G401.6 (cell line): ENCODE results near the gene METTL1.
A peak's percentile ranks its signal among the peaks of the same experiment; 100 is the strongest.
"Not testable (repeated sequence)": the region's sequence is repeated elsewhere in the genome, so short reads cannot be mapped to it uniquely, and the experiment has no call there.

Experiments used
- FAIRE-seq: peaks from 2 replicates; lab custom pipeline; 2012; peaks lifted over from hg19 to GRCh38; lab: Jason Lieb, UNC

METTL1 gene

DNA sequence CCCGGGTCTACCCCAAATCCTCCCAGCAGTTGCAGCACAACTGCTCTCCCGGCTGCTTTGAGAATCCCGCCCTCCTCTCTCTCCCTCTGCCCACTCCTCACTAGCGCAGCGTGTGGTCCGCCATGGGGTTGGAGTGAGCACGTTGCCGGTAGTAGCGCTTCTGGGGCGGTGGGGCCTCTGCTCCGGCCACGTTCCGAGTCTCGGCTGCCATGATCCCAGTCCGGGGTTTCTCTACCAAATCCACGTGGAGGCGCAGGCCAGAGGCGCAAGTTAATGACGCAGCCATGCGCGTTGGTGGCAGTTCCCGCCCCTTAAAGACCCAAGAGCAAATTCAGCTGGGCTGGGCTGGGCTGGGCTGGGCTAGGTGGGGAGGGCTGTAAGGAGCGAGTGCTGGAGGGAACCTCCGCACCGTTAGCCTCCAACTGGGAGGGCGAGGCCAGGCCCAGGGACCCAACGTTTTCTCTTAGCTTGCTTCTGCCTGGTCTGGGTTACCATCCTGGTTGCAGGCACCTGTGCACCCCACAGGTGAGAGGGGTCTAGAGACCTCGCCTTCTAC is at the start of gene METTL1:
TSS of gene METTL1 (minus strand) at position 233 of the 556 bp plus-strand sequence. CDS start at position 211, 22 bp downstream.
- FAIRE-seq, result peak; percentile 91

DNA sequence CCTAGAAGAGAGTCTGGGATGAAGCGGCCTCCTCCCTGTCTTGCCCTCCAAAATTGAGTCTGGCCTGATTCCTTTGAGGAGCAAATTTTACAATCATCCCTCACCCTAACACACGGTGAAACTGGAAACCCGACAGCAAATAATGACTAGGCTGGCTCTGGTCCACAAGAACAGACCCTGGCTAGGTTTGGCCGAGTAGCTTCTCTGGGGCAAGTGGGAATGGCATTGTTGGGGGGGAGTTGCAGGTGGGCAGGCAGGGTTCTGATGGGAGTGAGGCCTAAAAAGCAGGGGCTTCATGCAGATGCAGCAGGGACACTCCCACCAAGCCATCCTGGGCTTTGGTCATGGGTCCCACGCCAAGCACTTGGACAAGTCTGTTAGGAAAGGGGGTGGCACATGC is 49.1 kb upstream of the METTL1 start:
- not testable (repeated sequence) for FAIRE-seq

DNA sequence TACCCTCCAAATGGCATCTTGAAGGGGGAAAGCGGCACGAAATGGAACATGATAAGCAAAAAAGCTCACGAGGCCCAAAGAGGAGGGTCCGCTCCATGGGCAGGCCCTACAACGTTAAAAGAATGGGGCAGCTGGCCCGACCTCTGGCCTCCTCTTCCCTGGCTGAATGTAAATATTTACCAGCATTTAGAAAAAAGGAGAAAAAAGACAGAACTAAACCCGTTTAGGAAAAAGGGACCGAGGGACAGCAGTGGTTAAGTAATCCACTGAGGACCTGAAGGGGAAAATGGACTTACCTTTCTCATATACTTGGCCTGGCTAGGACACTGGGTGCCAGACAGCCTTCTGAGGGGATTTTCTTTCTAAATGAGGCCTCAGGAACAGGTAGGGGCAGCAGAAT is 48.2 kb upstream of the METTL1 start:
- FAIRE-seq, result not testable (repeated sequence)

DNA sequence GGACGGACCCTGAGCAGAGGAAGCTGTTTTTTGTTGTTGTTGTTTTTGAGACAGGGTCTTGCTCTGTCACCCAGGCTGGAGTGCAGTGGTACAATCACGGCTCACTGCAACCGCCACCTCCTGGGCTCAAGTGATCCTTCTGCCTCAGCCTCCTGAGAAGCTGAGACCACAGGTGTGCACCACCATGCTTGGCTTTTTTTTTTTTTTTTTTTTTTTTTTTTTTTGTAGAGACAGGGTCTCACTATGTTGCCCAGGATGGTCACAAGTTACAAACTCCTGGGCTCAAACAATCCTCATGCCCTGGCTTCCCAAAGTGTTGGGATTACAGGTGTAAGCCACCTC is 46.1 kb upstream of the METTL1 start:
- not testable (repeated sequence) for FAIRE-seq

DNA sequence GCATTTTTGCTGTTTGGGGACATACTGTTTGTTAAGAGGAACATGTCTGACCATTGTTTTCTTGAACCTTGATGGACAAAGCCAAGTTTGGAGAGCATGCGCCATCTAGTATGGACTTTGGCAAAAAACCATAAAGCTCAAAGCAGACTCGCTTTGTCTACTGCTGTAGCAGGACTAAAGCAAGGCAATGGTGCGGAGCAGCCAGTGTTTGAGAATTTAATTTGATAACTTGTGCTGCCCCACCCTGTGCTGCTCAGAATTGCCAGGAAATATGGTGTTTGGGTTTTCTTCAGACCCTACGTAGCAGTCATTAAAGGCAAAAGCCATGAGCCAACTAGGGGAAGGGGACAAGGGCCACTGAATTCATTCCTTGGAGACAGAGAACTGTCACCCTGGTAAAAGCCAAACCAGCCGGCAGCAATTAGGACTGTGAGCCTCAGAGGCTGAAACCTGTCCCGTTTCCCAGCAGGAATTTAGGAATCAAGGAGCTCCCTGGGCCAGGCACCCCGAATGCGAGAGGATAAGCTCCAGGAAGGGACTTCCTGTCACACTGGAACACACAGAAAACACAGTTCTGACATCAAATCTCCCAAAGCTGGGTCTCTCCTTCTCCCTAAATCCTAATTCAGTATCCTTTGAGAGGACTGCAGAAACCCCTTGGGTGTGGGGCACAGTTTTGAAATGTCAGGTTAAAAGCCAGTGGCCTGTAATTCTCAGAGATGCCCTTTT is 45.5 kb upstream of the METTL1 start:
- no peak for FAIRE-seq

DNA sequence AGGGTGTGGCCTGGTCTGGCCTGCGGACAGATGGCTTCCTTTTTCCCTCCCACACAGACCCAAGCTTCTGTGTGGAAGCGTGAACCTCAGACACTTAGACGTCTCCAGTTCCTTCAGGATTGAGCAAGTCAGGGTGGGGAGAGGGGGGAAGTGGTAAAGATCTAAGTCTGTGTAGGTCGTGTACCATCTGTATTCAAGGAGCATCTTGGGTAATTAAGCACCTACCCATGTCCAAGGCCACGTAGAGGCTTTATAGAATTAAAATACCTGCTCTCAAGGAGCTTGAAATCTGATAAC is 44.9 kb upstream of the METTL1 start:
- no peak for FAIRE-seq

DNA sequence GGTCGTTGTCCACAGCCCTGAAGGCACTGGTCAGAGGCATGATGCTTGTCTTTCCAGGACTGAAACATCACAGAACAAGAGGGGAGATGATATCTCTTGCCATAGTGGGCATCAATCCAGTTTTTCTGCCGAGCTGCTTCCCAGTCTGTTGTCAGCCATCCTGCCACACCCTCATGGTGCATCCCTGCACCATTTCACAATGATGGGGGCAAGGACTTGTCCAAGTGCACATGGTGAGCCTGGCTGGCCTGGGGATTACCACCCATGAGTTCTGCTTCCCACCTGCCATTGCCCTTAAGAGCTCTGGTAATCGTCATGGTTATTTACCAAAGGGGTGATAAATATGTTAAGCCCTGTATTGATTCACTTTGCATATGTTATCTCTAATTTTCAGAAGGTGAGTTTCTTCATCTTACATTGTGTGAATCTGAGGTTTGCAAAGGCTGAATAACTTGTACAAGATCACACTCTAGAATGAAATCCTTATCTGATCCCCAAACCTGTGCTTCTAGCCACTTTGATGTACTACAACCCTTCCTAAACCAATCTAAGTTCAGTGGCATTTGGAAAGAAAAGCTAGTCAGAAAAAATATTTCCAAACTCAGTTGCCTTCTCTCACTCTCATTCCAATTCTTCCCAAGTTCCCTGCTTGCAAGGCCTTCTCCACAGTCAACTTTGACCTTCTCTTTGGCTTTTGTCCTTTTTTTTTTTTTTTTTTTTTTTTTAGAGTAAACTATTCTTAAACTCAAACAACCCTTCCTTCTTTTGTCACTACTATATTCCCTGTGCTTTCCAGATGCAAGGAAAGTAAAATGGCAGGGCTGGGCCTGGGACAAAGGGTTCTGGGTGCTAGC is 44.3 kb upstream of the METTL1 start:
- FAIRE-seq, result no peak

DNA sequence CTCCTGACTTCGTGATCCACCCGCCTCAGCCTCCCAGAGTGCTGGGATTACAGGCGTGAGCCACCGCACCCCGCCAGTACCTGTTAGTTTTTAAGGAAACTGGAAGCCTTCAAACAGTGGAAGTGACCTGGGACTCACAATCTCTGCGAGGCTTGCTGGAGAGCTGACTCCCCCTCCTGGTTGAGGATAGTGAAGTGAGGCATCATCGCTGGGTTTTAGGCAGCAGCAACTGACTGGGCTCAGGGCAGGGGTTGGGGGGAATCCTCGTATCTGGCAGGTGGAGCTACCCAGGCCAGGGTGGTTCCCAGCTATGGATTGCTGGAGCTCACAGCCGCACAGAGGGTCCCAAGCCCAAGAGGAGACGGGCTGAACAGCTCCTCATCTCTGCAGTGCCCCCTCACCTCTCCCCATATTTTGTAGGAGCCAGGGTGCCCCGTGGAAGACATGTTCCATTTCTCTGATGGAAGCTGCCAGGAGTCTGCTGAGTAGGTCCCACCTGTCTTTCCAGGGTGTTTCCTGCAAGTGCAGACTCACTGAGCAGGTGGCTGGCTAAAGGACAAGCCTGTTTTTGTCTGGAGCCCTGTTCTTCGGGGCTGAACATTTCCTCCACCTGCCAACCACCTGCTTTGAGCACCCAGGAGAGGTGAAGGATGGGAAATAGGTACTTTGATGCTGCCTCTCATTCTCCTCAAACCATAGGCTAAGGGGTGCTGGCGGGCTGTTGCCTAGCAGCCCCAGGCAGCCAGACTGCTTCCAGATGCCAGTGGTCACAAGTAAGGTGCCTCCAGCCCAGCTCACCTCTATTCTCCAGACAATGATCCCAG is 43.5 kb upstream of the METTL1 start:
- FAIRE-seq, result no peak

DNA sequence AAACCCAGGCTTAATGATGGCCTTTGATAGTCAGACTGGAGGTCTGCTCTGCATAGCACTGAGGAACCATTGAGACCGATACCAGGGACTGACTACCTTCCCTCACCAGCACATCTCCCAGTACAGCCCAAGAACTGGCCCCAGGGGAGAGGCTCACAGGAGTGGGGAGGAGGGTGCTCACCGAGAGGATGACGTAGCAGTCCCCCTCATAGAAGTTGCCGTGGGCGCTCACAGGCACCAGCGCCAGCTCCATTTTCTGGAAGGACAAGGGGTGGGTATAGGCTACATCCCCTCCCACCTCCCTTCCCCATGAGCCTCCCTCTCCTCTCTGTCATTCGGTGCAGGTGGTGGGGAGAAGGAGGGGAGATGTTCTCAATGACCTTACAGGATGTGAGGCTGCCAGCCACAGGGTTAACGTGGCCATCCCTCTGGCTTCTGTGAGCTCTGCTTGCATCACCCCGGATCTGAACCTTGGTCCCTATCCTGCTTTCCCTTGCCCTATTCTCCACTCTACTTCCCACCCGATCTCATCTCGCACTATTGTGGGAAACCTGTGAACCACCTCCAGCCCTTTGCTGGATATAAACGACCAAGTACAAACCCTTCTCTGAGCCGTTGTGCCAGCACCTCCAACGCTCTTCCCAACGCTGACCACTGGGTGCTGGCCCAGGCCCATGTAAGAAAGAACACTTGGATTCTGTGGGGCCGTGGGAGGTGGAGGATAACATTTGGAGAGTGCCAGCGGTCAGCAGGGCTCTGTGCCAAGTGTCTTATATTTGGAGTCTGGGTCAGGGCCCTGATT is 42.3 kb upstream of the METTL1 start:
- FAIRE-seq, result no peak

DNA sequence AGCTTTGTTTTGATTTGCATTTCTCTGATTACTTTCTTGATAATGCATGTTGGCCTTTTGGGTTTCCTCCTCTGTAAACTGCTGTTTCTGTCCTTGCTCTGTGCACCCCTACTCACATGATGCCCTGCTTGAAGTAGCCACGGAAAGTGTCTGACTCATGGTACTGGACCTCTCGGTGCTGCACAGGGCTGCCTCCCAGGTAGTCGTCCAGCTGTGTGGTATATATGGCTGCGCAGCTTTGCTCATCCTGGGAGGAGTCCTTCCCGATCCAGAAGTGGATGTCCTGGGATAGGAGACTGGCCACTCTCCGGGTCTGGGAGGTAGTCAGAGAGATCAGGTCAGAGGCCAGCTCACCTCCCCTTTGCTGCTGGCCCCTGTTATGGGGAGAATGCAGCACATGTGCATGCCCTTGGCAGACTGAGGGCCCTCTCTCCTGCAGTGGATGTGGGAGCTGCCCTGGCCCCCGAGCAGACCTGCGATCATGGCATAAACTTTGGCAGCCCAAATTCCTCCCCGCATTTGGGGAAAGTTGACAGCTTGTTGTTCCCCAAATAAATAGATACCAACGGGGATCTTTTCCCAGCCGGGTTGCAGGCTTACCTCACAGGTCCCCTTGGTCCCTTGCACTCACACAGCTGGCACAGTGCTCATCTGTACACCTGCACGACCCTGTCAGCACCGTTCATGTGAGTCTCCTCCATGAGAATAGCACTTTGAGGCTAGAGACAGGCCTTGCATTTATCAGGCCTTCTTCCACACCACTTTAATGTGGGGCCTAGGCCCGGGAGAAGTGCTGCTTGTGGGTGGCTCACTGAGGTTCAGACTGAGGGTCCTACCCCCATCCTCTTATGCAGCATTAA is 41.4 kb upstream of the METTL1 start:
- FAIRE-seq, result no peak

DNA sequence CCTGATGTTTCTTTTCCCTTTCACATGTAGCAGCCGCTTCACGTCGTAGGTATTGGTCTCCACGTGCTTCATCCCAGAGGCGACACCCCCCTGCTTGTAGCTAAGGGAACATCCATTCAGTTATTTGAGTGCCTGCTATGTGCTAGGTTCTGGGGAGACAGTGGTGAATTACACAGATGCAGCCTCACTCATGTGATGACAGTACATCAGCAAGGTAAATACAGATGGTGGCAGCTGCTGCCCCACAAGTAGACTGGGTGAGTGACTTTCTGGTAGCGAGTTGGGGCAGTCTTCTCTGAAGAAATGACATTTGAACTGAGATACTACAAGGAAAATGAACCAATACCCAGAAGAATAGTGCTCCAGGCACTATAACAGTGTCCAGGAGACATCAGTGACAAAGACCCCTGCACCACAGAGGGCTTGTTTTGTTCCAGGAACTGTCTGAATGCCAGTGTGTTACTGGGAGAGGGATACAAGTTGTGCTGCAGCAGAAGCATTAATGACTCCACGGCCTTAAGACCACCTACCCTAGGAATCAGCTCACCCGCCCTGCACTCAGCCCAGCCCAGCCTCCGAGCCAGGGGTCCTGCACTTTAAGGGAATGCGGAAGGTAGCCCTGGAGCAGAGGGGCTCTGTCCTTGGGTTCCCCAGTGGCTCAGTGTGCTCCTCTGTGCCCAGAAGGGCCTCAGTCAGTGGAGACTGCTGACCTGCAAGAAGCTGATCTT is 39.3 kb upstream of the METTL1 start:
- no peak for FAIRE-seq

DNA sequence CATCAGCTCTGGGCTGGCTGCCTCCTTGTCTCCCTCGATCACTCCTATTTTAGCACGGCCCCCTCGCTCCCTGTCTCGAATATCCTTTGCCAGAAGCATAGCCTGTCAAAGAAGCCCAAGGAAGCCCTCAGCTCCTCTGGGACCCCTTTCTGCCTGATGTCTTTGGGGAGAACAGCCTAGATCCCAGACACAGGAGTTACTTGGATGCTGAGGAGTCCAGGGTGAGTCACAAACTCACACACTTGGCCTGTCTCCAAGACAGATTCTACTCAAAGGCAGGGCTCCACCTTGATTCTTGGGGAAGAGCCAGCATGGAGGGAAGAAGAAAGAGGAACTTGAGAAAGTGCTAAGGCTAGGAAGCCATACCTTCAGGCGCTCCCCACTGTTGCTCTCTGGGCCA is 38.5 kb upstream of the METTL1 start:
- FAIRE-seq, result no peak

DNA sequence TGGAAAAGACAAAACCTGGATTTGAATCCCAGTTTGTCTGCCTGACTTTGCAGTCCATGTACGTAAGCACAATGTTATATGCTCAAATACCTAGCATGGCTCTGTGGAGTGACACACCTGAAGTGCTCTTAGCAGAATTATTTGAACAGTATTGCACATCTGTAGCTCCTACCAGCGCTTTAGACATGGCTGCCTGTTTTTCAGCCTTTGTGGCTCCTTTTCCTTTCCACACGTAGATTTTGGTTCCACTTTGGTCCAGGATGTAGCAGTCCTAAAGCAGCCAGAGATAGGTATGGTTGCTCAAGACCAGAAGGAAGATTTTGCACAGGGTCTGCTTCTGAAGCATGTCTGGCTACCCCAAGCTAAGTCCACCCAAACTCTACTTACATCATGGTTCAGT is 37.5 kb upstream of the METTL1 start:
- no peak for FAIRE-seq

DNA sequence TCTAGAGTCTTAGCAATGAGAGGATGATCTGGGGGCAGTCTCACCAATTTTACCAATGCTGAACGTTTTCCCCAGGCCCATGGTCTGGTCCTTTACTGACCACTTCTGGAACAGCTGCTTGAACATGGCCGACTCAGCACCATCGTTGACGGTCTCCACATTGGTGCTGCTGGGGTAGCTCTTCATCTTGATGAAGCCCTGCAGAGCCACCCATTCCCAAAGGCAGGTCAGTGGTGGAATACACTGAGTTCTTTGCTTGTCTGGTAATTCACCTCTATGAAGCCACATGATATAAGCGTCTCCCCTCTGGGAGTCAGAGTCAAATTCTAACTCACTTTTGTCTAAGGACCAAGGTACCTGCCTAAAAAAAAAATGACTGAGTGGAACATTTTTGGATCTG is 36.4 kb upstream of the METTL1 start:
- FAIRE-seq, result no peak

DNA sequence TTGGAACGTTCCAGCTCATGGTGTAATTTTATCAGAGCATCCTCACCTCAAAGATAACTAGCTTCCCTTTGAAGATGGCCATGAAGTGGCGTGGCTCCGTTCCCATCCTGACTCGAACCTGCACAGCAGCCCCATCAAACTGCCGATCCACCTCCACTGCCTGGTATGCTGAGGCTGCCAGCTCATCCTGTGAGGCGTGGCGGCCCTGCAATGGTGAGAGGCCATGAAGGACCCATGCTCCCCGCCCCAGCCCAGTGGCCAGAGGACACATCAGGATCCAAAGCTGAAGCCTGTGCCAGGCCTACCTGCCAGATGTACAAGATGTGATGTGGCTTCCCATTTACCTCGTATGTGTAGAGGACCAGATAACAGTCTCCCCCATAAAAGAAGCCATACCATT is 35.4 kb upstream of the METTL1 start:
- FAIRE-seq, result no peak

DNA sequence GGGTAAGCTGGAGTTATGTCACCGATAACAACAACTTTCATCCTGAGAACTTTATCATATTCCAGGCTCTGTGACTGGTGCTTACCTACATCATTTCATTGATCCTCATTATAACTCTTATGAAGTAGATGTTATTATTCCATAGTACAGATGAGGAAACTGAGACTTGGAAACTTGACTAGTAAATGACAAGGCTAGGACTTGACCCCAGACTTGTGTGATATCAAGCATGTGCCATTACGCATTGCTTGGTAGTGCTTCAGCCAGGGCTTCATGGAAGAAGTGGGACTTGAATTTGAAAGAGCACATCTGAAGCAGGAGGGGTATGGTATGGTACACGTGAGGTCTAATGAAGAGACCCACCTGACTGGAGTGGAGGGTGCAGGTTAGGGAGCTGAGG is 34.8 kb upstream of the METTL1 start:
- FAIRE-seq, result no peak

DNA sequence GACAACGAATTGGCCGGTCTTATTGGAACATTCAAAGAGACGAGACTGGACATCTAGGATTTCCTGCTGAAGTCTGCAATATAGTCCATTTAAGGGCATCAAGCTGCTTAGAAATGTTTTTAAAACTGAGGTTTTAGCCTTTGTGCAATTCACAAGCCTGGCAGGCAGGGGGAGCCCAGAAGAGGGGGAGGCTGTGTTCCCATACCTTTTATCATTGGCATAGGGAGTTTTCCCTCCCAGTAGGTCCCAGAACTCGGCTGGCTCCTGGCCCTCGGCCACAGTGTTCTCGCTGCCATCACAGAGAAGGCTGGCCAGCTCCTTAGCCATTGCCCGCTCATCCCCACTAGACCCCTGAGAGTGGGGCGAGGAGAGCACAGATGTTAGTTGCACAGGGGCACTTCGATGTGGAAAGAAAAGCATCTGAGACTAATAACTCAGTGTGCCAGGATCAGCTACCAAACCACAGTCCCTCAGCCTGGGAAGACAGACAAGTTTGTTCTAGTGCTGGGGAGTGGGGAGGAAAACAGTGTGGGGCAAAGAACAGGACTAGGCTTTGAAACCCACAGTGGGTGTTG is 31.5 kb upstream of the METTL1 start:
- peak; percentile 79 for FAIRE-seq

DNA sequence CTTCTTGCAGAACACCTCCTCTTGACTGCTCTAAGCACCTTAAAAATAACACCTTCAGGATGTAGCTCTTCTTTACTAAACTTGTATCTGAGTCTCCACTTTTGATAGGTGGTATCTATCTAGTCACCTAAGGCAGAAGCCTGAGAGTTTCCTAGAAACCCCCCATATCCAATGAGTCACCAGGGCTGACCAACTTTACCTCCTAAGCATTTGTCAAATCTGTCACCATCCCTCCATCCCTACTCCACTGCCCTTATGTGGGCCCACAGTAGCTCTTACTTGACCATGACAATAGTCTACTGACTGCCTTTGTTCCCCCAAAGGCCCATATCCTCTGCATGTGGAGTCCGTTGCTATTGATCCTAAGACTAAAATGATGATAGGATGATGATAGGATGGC is 30.7 kb upstream of the METTL1 start:
- no peak for FAIRE-seq

DNA sequence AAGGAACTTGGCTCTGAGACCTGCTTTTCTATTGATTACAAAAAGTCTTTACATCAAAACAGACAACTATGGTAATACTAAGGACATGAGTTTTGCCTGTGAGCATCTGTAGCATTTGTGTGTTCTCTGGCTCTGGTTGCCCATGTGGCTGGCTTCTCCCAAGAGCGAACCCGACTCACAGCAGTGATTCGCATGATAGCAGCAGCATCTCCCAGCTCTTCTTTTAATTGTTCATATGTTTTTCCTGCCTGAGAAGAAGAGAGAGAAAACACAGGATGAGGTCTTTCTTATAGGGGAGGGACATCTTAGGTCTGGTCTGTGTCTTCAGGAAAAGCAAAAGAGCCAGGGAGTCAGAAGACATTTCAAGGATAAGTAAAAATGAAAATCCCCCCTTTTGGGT is 29.1 kb upstream of the METTL1 start:
- FAIRE-seq, result no peak

DNA sequence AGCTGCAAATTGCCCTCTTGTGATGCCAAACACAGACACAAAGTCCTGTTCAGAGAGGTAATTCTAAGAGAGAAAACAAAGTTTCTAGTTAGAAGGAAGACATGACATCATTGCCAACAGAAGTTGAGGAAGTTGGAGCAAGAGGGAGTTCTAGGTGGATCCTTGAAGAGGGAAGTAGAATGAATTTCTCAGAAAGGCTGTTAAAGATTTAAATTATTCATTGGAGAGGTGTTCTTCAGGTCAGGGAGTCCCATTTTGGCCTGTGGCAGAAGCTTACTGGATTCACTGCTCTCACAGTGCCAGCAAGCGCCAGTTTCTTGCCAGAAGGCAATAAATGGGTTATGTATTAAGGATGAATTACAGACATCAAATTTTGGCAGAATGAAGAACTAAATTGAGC is 26.0 kb upstream of the METTL1 start:
- FAIRE-seq, result no peak
